Lower lobe of right lung (tissue), 2 donors: ENCODE results near the gene MEX3B. TPM values are rescaled to one million over a fixed set of nuclear protein-coding genes. Genes with fewer than 3 reads are reported as not detected.

Experiments used
- ATAC-seq, 2 donors: fragments of 200-7000 bp; cut with Tn5 transposase; one replicate each; pipeline ENCODE4 v1.9.1; 2020 to 2022; ENCODE audit warnings: mild to moderate bottlenecking in 2 of 2, moderate library complexity in 2 of 2
- DNase-seq: peaks from one replicate; pipeline ENCODE4 v3.0.0-alpha.2; 2020
- H3K27ac ChIP-seq: fragments of 200-600 bp; one replicate; pipeline ENCODE4 v1.8.0; 2022
- H3K27me3 ChIP-seq: fragments of 200-600 bp; one replicate; pipeline ENCODE4 v1.8.0; 2022; ENCODE audit warnings: low read depth
- H3K36me3 ChIP-seq: fragments of 200-600 bp; one replicate; pipeline ENCODE4 v1.8.0; 2022; ENCODE audit warnings: mild to moderate bottlenecking
- H3K4me1 ChIP-seq: fragments of 200-600 bp; one replicate; pipeline ENCODE4 v1.8.0; 2022
- H3K4me3 ChIP-seq: fragments of 200-600 bp; one replicate; pipeline ENCODE4 v1.8.0; 2022; ENCODE audit warnings: mild to moderate bottlenecking
- H3K9me3 ChIP-seq: fragments of 200-600 bp; one replicate; pipeline ENCODE4 v1.8.0; 2022
- CTCF ChIP-seq: fragments of 200-600 bp; IDR thresholded peaks from one replicate; pipeline ENCODE4 v1.8.0; 2022; ENCODE audit warnings: antibody characterized with exemption, mild to moderate bottlenecking
- intact Hi-C: fragments of 100-400 bp; cut with DNase I; formaldehyde crosslinking; loops from one replicate; pipeline ENCODE4 v1.11.0; 2022
- total RNA-seq: library from RNA; stranded (reverse); fragmentation: NEBNext Ultra II Directional; extraction: Animal tissue kit (Norgen Biotek cat#: 25700); gene quantifications from one replicate; pipeline ENCODE4 v1.2.1, GENCODE V29; 2021
- donor health status: DM: no; HTN: yes; CAD: no; lungs with severe emphysema.

The MEX3B gene
- total RNA-seq, 1 donor from 2014 or later, result 1.8 TPM

- no peak overlapping the region for H3K27ac ChIP-seq
- DNase-seq (no peak), ATAC-seq (peak in 1 of 2 donors; percentile 51)
- no peaks in the 10 kb centered on the region for H3K9me3 ChIP-seq
- TF ChIP-seq CTCF, result no peak
- H3K4me3 ChIP-seq, result no peak overlapping the region
- no peaks in the 10 kb centered on the region for H3K36me3 ChIP-seq
- intact Hi-C loops, result no loop called here
- no peaks in the 10 kb centered on the region for H3K4me1 ChIP-seq
- H3K27me3 ChIP-seq, result no peaks in the 10 kb centered on the region
Measured at GRCh38 chr15:82081914-82082762, 36.3 kb upstream of the MEX3B start.

- Histone ChIP-seq H3K4me3 (no peak overlapping the region), H3K4me1 (no peaks in the 10 kb centered on the region), H3K36me3 (no peaks in the 10 kb centered on the region), H3K9me3 (no peaks in the 10 kb centered on the region), H3K27ac (no peak overlapping the region), H3K27me3 (peaks cover 4% of the 10 kb centered on the region)
- DNase-seq, result no peak
- ATAC-seq, result no peak
- intact Hi-C loops, result no loop called here
- no peak for TF ChIP-seq CTCF
Measured at GRCh38 chr15:82080774-82081173, 35.0 kb upstream of the MEX3B start.

- H3K4me1 ChIP-seq, result no peaks in the 10 kb centered on the region
- TF ChIP-seq CTCF, result no peak
- ATAC-seq, result no peak
- H3K36me3 ChIP-seq, result no peaks in the 10 kb centered on the region
- no peak overlapping the region for H3K27ac ChIP-seq
- no peak for DNase-seq
- intact Hi-C loops, result no loop called here
- H3K27me3 ChIP-seq, result peaks cover 4% of the 10 kb centered on the region
- H3K9me3 ChIP-seq, result no peaks in the 10 kb centered on the region
- no peak overlapping the region for H3K4me3 ChIP-seq
Measured at GRCh38 chr15:82079736-82080135, 33.9 kb upstream of the MEX3B start.

GRCh38 chr15:82074610-82075009 lies 28.8 kb upstream of the MEX3B start:
- intact Hi-C loops, result no loop called here
- H3K9me3 ChIP-seq, result no peaks in the 10 kb centered on the region
- no peak for TF ChIP-seq CTCF
- peaks cover 4% of the 10 kb centered on the region for H3K27me3 ChIP-seq
- no peak overlapping the region for H3K4me3 ChIP-seq
- H3K36me3 ChIP-seq, result no peaks in the 10 kb centered on the region
- DNase-seq, result no peak
- ATAC-seq, result no peak
- no peak overlapping the region for H3K27ac ChIP-seq
- no peaks in the 10 kb centered on the region for H3K4me1 ChIP-seq

- peaks cover 4% of the 10 kb centered on the region for H3K27me3 ChIP-seq
- no peak overlapping the region for H3K4me3 ChIP-seq
- ATAC-seq (no peak), DNase-seq (no peak)
- no peaks in the 10 kb centered on the region for H3K9me3 ChIP-seq
- H3K36me3 ChIP-seq, result no peaks in the 10 kb centered on the region
- no peak overlapping the region for H3K27ac ChIP-seq
- TF ChIP-seq CTCF, result no peak
- intact Hi-C loops, result no loop called here
- no peaks in the 10 kb centered on the region for H3K4me1 ChIP-seq
Measured at GRCh38 chr15:82072926-82073537, 27.2 kb upstream of the MEX3B start.
